ENCODE measurements around the gene FAAH.
"Not testable (repeated sequence)": the region's sequence is repeated elsewhere in the genome, so short reads cannot be mapped to it uniquely, and the experiment has no call there.

The FAAH gene

GRCh38 chr1:46394108-46394871, at the start of gene FAAH:
Gene FAAH, plus strand, starts transcription at chr1:46394317. Its CDS starts 32 bp downstream, at chr1:46394349.
- peak; percentile 37 to 46 for DNase-seq

- no peak for DNase-seq
Observed at GRCh38 chr1:46344481-46344880, 49.6 kb upstream of the FAAH start.

GRCh38 chr1:46345281-46345680, 48.8 kb upstream of the FAAH start:
- no peak for DNase-seq

- DNase-seq = no peak
Observed at GRCh38 chr1:46352363-46352762, 41.8 kb upstream of the FAAH start.

- DNase-seq = not testable (repeated sequence)
Observed at GRCh38 chr1:46355920-46356319, 38.2 kb upstream of the FAAH start.

GRCh38 chr1:46362158-46362557, 32.0 kb upstream of the FAAH start:
- DNase-seq = no peak

GRCh38 chr1:46363121-46363520, 31.0 kb upstream of the FAAH start:
- DNase-seq = no peak

- no peak for DNase-seq
Observed at GRCh38 chr1:46364612-46365011, 29.5 kb upstream of the FAAH start.

GRCh38 chr1:46365796-46366195, 28.3 kb upstream of the FAAH start:
- DNase-seq = not testable (repeated sequence)

- no peak for DNase-seq
Observed at GRCh38 chr1:46367072-46367471, 27.0 kb upstream of the FAAH start.

- DNase-seq = not testable (repeated sequence)
Observed at GRCh38 chr1:46367701-46368100, 26.4 kb upstream of the FAAH start.

GRCh38 chr1:46368791-46369190, 25.3 kb upstream of the FAAH start:
- no peak for DNase-seq

- DNase-seq = no peak
Observed at GRCh38 chr1:46369542-46370213, 24.4 kb upstream of the FAAH start.

- DNase-seq = no peak
Observed at GRCh38 chr1:46370214-46370633, 23.9 kb upstream of the FAAH start.

- no peak for DNase-seq
Observed at GRCh38 chr1:46372431-46372830, 21.7 kb upstream of the FAAH start.

GRCh38 chr1:46379996-46380395, 14.1 kb upstream of the FAAH start:
- no peak for DNase-seq

GRCh38 chr1:46380508-46380907, 13.6 kb upstream of the FAAH start:
- no peak for DNase-seq

- no peak for DNase-seq
Observed at GRCh38 chr1:46393510-46393909, 607 bp upstream of the FAAH start.

GRCh38 chr1:46394872-46395465, 852 bp downstream of the FAAH start:
- DNase-seq = no peak

- no peak for DNase-seq
Observed at GRCh38 chr1:46396441-46397398, 2.6 kb downstream of the FAAH start.

GRCh38 chr1:46399307-46399706, 5.2 kb downstream of the FAAH start:
- DNase-seq = no peak

- no peak for DNase-seq
Observed at GRCh38 chr1:46400421-46400820, 6.3 kb downstream of the FAAH start.

Data from CD4-positive, alpha-beta T cell treated with Interleukin-4 for 1 hour (primary cell).